Fibroblast of skin of right quadriceps (primary cell): Measurements from ENCODE around the gene RAB9A.

Source experiments
- DNase-seq: peaks from one replicate; pipeline ENCODE4 v3.0.0-alpha.2; 2013

Gene RAB9A

GRCh38 chrX:13752141-13752540 is 63.2 kb downstream of the RAB9A start:
- DNase-seq: no peak

DNA sequence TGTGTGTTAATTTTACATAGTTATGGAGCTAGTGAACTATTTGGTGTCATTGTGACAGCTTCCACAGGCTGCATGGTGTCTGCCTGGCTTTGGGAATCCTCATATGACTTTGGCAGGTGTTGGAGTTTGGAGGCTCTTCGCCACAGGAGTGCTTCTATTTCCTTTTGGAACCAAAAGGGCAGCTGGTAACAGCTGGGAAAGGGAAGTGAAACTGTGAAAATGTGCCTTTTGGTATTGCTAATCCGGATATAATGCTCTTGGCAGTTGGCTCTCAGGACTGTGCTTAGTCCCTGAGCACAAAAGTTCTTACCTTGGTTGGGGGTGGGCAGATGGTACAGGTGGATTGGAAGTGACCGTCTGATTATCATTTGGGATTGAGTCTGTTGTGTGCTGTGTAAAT is 63.7 kb downstream of the RAB9A start:
- DNase-seq: no peak

- DNase-seq: no peak
Measured at GRCh38 chrX:13754765-13755164, 65.8 kb downstream of the RAB9A start.

- DNase-seq: no peak
Measured at GRCh38 chrX:13755254-13755653, 66.3 kb downstream of the RAB9A start.

- DNase-seq: no peak
Measured at GRCh38 chrX:13756381-13756780, 67.5 kb downstream of the RAB9A start.

DNA sequence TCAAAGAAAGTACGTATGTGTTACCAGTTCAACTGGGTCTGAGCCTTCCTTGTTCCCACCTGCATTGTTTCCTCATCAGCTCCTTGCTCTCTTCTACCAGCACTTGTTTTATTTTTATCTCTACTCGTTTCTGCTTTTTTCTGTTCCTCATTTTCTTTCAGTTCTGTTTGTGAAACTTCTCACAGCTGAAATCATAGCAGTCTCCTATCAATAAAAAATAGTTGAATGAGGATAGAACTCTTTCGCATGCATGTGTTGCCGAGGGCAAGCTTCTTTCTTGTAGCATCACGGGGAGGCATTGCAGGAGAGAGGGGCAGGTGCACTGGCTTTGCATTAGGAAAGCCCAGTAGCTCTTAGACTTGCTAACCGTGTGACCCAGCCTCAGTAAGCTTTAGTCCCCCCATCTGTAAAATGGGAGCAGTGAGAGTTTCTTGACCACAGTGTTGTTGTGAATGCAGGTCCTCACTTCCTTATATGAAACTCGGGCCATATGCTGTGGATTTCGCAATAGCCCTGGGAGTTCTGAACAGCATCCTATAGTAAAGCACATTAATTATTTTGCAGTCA is 70.3 kb downstream of the RAB9A start:
- DNase-seq: no peak
